ENCODE measurements around the gene C16orf78.

DNA sequence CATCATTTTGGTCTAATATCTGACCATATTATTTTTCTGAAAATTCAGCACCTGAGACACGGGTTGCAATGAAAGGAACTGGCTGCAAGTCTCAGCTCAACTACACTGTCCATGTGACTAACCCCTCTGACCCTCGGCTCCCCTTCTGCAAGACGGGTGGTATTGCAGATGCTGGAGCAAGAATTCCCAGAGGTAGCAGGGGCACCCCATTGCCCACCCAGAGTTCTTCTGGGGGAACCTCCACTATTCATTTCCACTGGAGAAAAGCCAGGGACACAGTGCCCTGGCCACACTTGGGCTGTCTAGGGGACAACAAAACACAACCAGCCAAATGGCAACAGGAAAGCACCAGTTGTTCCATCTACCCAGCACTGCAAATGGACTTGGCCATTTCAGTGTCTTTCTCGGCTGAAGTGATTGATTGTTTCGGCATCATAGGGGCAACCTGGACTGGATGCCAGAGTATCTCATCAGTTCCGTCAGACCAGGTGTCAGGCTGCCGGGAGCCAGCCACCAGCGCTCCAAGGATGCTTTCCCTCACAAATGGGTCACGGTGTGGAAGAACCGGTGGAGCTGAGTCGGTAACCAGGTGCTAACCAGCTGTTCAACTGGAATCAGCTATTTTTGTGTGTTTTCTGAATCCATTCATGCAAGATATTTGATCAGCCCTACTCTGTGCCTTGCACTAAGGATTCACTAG lies 58.1 kb downstream of the C16orf78 start:
- TF ChIP-seq, protein P1, sequence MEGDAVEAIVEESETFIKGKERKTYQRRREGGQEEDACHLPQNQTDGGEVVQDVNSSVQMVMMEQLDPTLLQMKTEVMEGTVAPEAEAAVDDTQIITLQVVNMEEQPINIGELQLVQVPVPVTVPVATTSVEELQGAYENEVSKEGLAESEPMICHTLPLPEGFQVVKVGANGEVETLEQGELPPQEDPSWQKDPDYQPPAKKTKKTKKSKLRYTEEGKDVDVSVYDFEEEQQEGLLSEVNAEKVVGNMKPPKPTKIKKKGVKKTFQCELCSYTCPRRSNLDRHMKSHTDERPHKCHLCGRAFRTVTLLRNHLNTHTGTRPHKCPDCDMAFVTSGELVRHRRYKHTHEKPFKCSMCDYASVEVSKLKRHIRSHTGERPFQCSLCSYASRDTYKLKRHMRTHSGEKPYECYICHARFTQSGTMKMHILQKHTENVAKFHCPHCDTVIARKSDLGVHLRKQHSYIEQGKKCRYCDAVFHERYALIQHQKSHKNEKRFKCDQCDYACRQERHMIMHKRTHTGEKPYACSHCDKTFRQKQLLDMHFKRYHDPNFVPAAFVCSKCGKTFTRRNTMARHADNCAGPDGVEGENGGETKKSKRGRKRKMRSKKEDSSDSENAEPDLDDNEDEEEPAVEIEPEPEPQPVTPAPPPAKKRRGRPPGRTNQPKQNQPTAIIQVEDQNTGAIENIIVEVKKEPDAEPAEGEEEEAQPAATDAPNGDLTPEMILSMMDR (IDR thresholded peaks at IDR 0.05 in 8 of 11, conservative IDR thresholded peaks at IDR 0.05 in 3 of 11) = no peak
- TF ChIP-seq POLR2A (IDR thresholded peaks at IDR 0.05) = no peak

Measured in spleen (tissue), 7 donors.